SW 1271 (cell line): Measurements from ENCODE around the gene ARMC9.
A peak's percentile ranks its signal among the peaks of the same experiment; 100 is the strongest.
"Not testable (repeated sequence)": the region's sequence is repeated elsewhere in the genome, so short reads cannot be mapped to it uniquely, and the experiment has no call there.

Experiments used
- DNase-seq, 2 experiments: peaks; one replicate each; lab custom pipeline; 2025; lab: John Stamatoyannopoulos, UW

The ARMC9 gene

GRCh38 chr2:231399046-231399852, 200.8 kb downstream of the ARMC9 start:
- no peak for DNase-seq

DNA sequence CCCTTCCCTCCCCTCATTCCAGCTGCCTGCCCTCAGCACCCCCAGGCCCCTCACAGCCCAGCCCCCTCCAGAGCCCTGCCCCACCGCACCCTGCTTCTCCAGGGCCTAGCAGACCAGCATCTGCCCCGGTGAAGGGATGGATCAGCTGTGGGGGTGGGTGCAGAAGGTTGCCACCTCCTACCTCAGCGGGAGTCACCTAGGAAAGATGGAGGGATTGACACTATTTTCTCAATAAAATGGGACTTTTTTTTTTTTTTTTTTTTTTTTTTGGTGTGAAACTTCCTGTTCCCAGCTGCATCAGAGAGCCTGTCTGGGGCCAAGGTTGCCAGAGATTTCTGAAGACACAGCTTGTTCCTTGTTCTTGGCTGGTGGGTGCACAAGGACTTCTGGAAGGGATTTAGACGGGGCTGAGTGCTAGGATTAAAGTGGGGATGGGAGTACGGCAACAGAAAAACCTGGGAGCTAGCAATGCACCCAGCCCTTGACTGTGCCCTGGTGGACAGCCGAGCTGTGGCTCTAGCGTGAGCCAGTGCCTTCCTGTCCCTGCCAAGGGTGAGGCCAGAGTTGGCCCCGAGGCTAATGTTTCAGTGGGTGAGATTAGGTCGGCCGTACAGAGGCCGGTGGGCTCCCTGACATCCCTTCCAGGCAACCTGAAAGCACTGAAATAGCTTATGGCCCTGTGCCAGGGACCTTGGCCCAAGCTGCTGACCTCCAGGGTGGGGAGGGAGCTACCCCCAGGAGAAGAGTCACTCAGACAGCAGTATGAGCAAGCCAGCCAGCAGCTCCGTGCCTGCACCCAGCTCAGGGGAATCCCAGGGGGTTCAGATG, 201.6 kb downstream of the ARMC9 start:
- no peak for DNase-seq

DNA sequence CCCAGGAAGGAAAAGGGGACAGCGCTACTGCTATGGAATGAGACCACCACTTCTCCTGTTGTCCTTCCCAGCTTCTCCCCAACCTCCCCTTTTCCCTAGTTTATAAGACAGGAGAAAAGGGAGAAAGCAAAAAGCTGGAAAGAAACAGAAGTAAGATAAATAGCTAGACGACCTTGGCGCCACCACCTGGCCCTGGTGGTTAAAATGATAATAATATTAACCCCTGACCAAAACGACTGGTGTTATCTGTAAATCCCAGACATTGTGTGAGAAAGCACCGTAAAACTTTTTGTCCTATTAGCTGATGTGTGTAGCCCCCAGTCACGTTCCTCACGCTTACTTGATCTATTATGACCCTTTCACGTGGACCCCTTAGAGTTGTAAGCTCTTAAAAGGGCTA, 202.2 kb downstream of the ARMC9 start:
- not testable (repeated sequence) for DNase-seq

GRCh38 chr2:231401101-231401500, 202.7 kb downstream of the ARMC9 start:
- not testable (repeated sequence) for DNase-seq

DNA sequence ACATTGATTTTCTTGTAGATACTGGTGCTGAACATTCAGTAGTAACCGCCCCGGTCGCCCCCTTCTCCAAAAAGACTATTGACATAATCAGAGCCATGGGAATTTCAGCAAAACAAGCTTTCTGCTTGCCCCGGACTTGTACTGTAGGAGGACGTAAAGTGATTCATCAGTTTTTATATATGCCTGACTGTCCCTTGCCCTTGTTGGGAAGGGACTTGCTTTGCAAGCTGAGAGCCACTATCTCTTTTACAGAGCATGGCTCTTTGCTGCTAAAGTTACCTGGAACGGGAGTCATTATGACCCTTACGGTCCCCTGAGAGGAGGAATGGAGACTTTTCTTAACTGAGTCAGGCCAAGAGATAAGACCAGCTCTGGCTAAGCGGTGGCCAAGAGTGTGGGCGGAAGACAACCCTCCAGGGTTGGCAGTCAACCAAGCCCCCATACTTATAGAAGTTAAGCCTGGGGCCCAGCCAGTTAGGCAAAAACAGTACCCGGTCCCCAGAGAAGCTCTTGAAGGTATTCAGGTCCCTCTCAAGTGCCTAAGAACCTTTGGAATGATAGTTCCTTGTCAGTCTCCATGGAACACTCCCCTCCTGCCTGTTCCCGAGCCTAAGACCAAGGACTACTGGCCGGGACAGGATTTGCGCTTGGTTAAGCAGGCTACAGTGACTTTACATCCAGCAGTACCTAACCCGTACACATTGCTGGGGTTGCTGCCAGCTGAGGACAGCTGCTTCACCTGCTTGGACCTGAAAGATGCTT, 205.2 kb downstream of the ARMC9 start:
- DNase-seq = not testable (repeated sequence)

GRCh38 chr2:231404183-231404578, 205.8 kb downstream of the ARMC9 start:
- not testable (repeated sequence) for DNase-seq

GRCh38 chr2:231405601-231406367, 207.4 kb downstream of the ARMC9 start:
- not testable (repeated sequence) for DNase-seq

DNA sequence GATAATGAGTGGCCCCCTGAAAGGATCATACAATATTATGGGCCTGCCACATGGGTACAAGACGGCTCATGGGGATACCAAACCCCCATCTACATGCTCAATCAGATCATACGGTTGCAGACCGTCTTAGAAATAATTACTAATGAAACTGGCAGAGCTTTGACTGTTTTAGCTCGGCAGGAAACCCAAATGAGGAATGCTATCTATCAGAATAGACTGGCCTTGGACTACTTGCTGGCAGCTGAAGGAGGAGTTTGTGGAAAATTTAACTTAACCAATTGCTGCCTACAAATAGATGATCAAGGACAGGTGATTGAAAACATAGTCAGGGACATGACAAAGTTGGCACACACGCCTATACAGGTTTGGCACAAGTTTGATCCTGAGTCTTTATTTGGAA, 209.3 kb downstream of the ARMC9 start:
- not testable (repeated sequence) for DNase-seq

GRCh38 chr2:231408304-231408703, 209.9 kb downstream of the ARMC9 start:
- DNase-seq = not testable (repeated sequence)

- no peak for DNase-seq
Measured at GRCh38 chr2:231409776-231410175, 211.3 kb downstream of the ARMC9 start.

DNA sequence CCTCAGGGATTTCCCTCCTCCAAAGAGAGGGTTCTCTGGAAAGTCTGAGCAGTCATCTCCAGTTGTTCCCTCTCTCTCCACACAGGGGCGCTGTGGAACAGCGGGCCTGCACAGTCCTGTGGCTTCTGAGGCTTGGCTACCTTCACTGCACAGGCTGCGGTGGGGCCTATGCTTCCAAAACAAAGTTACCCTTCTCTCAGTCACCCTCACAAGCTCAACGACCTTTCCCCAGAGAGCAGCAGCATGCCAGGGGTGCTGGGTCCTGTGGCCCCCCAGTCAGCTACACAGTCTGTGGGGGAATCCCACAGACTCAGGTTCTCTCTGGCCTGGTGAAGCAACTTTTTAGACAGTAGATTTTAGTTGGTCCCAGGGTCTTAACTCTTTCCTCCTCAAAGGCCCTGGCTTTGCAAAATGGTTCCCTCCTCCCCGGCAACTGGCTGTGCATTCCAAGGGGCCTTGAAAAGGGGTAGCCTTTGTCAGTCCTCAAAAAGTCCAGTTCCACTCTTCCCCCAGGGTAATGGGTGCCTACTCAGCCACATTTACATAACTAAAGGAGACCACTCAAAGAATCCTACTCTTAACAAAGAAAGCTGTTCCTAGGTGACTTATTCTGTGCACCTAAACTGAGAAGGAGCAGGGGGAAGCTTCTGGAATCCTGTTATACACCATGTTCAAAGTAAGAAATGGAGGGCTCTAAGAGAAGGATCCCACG, 212.0 kb downstream of the ARMC9 start:
- no peak for DNase-seq

- DNase-seq = no peak
Measured at GRCh38 chr2:231411237-231411636, 212.8 kb downstream of the ARMC9 start.

DNA sequence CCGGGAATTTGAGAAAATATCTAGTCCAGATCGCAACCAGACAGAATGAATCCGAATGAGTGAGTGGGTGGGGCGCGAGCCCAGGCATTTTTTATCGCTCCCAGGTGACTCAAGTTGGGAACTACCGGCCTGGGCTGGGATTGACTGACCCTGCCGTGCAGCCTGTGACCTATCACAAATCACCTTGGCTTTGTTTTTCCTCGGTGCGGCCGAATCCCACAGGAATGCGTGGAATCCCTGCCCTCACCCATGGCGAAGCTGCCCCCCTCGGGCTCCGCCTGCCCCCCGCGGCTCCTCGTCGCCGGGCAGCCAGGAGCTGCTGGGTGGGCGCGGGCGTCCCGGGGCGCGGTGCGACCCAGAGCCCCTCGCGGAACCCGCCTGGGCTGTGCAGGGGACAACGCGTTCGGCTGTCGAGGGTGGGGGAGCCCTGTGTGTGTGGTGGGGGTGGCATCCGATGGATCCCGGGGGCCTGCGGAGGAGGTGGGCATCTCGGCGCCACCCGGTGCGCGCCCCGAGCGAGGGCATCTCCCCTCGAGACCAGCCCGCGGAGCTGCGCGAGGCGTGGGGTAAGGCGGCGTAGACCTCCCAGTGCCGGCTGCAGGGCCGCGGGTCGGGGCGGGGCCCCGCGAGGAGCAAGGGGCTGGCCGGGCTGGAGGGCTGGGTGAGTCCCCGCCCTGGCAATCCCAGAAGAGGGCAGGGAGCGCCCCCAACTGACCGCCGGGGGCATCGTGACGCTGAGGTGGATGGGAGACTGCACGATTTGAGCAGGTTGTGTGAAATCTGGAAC, 213.6 kb downstream of the ARMC9 start:
- DNase-seq = peak; percentile 42 to 67

- DNase-seq = no peak
Measured at GRCh38 chr2:231412618-231412963, 214.2 kb downstream of the ARMC9 start.

DNA sequence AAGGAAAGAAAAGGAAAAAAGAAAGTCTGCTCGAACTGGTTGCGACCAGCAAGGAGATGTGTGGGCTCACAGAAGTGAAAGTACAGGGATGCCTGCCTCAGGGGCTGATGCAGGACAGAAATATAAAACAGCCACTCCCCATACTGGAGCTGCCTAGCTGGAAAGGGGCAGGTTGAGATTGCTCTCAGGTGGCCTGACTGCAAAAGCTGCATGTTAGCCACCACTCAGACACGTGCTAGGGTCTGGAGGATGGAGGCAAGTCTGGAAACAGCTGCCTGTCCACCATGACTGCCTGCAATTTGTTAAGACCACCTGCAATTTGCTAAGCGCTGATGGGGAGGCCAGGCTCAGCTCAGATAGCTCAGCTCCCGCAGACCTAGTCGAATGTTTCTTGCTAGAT, 215.0 kb downstream of the ARMC9 start:
- DNase-seq = no peak

DNA sequence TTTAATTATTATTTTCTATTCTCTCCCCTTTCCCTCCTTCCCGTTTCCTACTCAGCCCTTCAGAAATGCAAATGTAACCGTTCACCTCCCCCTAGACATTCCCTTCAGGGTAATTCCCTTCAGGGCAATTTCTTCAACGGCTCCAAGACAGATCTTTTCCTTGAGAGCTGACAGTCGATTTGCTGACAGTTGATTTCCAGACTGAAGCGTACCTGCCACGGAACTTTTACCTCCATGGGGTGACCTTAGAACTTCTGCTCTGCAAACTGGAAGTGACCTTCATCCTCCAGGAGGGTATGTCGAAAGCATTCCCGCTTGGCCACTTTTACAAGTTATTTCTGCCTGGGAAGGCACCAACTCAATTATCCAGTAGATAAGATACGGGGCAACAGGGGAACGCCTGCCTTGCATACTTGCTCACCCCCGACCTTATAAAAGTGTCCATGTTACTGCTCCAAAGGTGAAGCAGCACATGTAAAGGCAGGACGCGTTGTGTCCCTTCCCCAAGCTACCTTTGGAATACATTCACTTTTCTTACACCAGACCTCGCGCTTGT, 215.6 kb downstream of the ARMC9 start:
- DNase-seq = no peak

GRCh38 chr2:231415029-231415428, 216.6 kb downstream of the ARMC9 start:
- no peak for DNase-seq

DNA sequence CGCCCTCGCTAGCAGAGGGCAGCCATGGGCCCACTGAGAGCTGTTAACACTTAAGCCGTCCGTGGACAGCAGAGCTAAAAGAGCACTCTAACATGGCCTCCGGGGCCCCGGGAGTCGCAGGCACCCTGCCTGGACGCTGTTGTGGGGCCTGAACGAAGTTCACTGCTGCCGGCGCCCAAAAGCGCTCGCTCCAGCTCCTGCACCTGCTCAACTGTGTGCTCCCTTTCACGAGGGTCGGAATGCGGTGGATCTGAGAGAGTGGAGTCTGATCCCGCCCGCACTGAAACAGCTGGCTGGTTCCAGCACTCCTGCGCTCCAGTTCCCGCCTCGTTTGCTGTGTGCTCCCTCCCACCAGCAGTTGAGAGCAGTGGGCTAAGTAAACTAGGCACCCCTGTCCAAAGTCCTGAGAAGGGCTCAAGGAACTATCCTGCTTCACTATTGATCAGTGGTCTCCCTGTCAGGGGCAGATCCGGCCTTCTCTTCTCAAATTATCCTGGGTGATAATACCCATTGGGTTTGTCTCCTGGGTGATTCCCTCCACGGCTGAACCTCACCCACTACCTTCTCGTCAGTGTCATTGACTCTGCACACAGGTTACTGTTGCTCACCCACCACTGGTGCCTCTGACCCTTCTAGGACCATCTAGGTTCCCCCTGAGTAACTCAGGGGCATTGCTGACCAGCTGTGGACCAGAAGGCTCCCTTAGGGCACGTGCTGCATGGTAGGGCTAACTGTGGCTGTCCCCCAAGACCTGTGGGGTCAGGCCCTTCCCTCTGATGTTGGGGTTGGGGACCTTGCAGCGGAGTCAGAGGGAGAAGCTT, 220.6 kb downstream of the ARMC9 start:
- no peak for DNase-seq

- DNase-seq = no peak
Measured at GRCh38 chr2:231421051-231421580, 222.7 kb downstream of the ARMC9 start.
